AML-193 (cell line): ENCODE data around the gene SLC6A12.
A peak's percentile ranks its signal among the peaks of the same experiment; 100 is the strongest.
"Not testable (repeated sequence)": the region's sequence is repeated elsewhere in the genome, so short reads cannot be mapped to it uniquely, and the experiment has no call there.

Source experiments
- DNase-seq, 2 experiments: peaks; one replicate each; lab custom pipeline; 2025; lab: John Stamatoyannopoulos, UW

Gene SLC6A12

DNA sequence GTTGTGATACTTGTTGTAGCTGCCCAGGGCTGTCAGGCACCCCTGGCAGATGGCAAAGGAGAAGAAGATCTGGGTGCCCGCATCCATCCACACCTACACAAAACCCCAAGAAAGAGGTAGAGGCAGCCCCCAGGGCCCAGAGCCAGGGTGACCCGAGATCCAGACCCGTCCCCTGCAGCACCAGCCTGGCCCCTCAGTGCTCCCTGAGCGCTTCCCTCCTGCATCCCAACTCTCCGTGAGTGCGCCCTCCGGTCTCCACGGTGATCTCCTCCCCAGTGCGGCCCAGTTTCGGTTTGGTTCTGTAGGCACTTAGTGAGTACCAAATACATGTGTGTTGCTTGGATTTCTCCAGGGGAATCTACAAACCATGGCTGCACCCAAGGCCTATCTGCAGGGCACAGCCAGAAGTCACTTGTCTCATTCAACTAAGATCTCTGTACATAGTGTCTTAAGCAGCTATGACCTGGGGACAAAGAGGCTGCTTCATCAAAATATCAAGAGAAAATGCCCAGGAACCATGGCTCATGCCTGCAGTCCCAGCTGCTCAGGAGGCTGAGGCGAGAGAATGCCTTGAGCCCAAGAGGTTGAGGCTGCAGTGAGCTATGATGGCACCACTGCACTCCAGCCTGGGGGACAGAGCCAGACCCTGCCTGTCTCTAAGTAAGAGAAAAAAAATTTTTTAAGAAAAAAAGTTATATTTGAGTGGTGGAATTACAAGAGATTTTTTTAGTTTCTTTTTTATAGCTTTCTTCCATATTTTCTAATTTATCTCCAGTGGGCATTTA, 15.9 kb downstream of the SLC6A12 start:
- DNase-seq, result no peak

DNA sequence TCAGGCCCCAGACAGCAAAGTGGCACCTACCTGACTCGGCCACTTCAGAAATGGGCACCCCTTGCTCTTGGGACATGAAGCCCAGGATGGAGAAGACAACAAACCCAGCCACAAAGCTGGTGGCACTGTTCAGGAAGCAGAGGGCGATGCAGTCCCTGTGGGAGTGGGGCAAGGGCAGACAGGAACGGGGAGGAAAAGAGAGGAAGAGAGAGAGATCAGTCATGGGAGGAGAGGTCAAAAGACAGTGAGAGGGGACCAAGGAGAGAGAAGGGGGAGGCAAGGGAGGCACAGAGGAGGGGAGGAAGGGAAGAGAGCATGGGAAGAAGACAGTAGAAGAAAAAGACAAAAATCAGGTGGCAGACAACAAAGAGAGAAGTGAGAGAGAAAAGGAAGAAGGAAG, 16.6 kb downstream of the SLC6A12 start:
- DNase-seq, result no peak

DNA sequence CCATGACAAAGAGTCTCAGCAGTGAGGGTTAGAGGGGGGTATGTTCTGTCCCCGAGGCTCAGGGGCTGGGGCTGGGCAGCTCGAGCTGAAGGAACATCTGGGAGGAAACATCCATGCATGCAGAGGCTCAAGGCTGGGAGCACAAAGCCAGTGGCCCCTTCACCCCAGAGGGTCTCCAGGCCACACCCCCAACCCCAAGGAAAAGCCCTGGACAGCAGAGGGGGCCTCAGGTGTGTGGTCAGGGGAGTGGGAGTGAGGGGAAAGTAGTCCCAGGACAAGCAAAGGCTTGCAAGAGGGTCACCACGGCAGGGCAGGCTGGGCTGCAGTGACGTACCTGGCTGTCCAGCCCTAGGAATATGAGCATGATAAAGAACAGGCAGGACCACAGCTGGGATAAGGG, 17.5 kb downstream of the SLC6A12 start:
- DNase-seq, result no peak

DNA sequence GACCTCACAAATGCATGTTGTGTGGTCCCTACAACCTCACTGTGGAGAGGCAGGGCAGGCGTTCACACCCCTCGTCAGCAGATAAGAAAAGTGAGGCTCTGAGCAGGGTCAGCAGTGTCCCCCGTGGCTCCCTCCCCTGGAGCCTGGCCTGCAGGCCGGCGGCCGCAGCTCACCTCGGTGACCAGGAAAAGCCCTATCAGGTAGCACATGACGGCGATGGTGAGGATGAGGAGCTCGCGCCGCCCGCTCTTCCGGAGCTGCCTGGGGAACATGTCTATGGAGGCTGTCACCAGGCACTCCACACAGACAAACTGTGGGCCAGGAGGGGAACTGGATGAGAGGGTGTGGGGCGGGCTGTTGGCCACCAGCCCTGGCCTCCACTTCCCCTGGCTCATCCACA, 18.0 kb downstream of the SLC6A12 start:
- no peak for DNase-seq

DNA sequence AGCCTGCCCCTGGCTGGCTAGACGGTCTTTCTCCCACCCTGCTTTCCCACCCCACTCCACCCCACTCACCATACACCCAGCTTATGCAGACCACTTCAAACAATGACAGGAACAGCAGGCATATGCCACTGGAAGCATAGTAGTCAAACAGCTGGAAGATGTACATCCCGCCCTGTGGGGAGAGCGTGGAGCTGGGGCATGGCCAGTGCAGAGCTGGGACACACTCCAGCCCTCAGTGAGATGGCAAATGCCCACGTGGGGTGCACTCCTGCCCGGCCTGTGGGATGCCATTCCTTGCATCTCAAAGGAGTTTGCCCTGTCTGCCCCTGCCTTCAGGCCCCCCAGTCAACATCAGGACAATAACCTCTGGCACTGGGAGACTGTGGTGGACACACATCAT, 18.8 kb downstream of the SLC6A12 start:
- DNase-seq, result no peak

DNA sequence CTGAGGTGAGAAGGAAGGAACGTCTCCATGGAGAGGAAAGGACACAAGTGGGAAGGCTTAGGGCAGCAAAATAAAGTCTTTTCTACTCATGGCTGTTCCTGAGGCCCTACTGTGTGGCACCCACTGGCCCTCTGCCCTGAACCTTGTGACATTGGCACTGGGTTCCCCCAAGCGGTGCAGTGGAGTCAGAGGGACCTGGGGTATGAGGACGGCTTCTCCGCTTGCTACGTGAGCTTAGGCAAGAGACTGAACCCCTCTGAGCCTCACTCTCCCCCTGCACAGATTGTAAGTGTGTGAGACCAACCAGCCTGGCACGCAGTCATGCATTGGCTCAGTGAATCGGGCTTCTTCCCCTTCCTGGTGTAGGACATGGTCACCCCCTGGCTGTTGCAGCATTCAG, 19.7 kb downstream of the SLC6A12 start:
- DNase-seq, result no peak

DNA sequence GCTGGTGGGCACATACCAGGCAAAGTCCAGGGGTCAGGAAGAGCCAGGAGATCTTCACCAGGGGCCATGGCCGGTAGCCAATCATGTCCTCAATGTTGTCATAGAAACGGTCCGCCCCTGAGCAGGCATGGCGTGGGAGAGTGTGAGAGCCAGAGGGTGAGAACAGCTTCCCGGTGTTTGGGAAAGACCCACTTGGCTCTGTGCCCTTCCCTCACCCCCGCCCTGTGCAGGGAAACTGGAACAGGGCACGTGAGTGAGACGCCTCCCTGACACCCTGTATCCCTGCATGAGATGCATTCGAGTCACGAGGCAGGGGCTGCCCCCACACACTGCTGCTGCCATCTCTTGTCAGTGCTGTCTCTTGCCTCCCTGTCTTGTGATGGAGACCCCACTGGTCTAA, 20.7 kb downstream of the SLC6A12 start:
- DNase-seq, result no peak

DNA sequence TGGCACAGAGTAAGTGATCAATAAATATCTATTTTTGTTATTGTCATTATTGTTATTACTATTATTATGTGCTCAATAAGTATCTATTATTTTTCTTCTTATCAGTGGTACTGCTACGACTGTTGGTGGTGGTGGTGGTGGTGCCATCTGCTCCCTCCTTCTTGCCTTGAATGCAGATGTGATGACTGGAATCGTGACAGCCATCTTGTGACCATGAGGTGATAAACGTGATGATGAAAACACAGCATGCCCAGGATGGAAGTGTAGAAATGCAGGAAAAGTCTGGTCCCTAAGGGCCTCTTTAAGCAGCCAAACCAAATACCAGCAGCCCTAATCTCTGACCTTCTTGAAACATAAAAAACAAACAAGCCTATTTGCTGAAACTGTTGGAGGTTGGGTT, 22.4 kb downstream of the SLC6A12 start:
- DNase-seq, result no peak

DNA sequence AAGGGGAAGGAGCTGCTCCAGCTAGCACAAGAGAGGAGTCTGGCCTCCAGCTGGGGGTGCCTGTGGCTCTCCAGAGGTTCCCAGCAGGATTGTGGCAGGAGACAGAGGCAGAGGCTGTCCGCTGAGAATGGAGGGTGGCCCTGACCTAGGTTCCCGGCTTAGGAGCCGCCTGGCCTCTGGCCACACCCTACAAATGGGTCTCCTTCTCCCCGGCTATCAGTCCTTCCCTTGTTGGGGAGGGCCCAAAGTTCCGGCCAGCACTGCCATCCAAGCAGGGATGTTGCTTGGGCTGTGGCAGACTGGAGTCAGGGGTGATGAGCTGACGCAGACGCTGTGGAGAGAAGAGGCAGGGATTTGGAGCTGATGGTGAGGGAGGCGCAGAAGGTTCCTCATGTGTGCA, 23.1 kb downstream of the SLC6A12 start:
- DNase-seq, result no peak

DNA sequence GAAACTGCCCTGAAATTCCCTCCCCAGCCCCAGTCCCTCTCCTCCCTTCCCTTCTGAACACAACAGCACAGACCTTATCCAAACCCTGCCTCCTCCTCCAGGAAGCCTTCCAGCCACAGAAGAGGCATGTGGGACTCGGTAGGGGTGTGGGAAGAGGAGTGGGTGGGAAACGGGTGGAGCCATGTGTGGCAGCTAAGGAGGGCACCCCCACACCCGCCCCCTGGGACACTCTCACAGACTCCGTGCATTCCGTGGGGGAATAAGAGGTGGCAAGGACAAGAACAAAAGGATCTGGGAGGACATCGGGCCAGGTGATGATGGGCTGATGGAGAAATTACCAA, 24.4 kb downstream of the SLC6A12 start:
- DNase-seq, result no peak

DNA sequence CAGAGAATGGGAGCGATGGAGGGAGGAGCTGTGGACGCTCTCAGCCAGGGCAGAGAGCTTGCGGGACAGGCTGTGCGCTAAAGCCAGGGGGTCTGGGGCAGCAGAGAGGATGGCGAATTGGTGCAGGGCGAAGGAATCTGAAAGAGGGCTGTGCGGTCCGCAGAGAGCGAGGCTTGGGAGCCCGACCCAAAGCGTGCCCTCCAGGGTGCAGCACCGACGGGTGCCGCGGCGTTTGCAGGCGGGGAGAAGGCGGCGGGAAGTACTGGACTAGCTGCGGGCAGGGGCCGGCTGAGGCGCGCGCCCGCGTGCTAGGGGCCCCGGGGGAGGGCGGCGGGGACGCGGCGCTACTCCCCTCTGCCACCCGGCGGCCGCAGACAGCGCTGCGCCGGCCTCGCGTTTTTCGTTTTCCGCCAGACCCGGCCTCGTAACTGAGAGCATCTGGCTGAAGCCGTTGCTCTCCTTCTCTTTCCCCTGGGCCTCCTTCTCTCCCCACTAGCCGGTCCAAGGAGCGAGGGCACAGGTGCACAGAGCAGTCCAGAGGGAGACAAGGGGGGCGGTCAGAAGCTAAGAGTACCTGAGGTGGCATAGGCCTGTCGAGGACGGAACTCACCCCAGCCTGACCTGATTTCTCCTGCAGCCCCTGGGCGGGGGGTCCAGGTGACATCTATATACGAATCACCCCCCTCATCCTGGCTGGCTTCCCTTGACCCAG, 24.9 kb downstream of the SLC6A12 start:
- DNase-seq, result no peak

DNA sequence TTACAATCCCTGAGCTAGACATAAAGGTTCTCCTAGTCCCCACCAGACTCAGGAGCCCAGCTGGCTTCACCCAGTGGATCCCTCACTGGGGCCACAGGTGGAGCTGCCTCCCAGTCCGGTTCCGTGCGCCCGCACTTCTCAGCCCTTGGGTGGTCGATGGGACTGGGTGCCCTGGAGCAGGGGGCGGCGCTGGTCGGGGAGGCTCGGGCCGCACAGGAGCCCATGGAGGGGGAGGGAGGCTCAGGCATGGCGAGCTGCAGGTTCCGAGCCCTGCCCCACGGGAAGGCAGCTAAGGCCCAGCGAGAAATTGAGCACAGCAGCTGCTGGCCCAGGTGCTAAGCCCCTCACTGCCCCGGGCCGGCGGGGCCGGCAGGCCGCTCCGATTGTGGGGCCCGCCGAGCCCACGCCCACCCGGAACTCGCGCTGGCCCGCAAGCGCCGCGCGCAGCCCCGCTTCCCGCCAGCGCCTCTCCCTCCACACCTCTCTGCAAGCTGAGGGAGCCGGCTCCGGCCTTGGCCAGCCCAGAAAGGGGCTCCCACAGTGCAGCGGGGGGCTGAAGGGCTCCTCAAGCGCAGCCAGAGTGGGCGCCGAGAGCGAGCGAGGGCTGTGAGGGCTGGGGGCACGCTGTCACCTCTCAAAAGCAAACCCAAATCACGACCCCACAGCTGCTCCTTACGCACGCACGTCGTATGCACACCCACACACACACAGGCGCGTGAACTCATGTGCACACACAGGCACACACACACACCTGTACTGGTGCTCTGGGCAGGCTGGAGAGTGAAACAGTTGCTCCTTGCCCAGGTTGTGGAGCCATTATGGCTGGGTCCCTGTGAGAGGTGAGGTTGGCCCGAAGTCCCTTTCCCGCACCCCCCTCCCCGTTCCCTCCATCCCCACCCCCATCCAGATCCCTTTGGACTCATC, 25.7 kb downstream of the SLC6A12 start:
- not testable (repeated sequence) for DNase-seq

DNA sequence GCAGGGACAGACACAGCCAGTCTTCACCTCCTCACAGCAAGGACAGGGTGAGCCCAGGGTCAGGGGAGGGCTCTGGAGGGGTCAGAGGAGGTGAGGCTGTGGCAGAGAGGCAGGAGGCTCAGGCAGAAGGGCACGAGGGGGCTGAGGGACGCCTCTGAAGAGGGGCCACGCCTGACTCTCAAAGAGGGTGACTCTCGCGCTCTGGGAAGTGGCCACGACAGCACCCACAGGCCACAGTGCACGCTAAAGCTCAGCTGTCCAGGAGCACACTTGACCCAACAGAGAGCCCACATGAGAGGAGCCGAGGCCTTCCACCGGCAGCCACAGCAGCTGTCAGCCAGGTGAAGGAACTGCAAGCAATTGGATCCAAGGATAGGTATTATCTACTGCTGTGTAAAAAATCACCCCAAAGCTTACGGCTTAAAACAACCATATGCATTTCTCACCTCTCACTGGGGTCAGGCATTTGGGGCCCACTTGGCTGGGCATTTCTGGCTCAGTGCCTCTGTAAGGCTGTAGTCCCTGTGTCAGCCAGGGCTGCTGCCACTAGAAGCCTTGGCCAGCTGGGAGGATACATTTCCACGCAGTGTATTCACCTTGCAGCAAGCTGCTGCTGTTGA, 27.8 kb downstream of the SLC6A12 start:
- no peak for DNase-seq

DNA sequence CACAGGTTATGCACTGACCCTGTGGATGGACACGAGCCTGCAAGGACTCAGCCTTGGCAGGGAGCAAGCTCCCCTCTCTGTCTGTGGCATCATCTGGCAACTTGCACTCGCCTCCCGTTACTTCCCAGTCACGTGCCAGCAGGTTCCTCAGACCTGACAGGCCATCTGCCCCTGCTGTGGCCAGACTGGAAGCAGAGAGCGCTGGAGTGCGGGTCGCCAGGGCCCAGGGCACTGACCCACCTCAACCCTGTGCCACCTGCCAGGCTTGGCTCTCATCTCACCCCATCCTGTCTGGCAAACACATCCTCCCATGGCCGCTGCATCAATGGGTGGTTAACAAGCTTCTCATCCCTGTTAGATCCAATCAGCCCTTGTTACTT, 28.4 kb downstream of the SLC6A12 start:
- no peak for DNase-seq

DNA sequence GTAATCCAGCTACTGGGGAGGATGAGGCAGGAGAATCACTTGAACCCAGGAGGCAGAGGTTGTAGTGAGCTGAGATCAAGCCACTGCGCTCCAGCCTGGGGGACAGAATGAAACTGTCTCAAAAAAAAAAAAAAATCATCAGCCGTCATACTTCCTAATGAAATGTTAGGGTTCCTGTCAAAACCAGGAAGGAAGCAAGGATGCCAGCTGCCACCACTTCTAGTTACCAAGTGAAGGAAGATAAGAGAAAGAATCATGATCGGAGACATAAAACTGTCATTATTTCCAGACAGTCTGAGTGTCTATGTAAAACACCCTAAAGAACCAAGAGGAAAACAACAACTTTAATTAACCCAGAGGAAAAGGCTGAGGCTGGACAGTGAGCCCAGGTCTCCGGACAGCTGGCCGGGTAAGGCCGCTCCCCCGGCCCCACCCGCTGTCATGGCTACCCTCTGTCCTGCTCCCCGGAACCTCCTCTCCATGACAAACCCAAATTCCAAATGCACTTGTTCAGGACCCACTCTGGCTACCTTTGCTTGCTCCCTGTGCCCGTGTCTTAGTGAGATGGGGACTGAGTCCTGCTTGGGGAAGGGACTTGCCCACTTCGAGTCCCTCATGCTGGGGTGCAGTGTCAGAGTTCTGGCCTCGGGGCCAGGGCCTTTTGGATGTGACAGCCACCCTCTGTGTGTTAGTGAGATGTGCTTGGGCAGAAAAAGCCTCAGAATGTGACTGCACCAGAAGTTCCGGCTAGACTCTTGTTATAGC, 29.0 kb downstream of the SLC6A12 start:
- DNase-seq, result no peak

DNA sequence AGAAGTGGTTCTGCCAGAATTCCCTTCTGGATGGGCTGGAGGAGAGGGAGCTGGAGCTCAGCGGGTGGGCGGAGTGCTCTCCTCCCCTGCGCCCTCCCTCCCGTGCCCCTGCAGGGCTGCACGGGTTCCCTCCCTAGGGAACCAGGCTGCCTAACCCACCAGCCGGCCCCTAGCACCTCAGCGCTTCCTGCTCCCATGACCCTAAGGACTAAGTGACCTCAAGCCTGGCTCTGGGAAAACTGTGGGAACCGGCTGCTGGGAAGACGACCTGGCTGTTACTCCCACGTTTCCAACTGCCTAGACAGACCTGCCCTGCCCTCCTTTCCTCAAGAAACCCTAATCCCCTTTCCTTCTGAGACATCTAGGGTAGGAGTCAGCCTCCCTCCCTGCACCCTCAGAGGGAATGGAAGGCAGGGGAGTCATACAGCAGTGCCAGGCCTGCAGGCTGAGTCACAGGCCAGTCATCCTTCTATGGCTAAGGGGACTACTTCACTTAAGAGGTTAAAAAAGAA, 31.5 kb downstream of the SLC6A12 start:
- no peak for DNase-seq

DNA sequence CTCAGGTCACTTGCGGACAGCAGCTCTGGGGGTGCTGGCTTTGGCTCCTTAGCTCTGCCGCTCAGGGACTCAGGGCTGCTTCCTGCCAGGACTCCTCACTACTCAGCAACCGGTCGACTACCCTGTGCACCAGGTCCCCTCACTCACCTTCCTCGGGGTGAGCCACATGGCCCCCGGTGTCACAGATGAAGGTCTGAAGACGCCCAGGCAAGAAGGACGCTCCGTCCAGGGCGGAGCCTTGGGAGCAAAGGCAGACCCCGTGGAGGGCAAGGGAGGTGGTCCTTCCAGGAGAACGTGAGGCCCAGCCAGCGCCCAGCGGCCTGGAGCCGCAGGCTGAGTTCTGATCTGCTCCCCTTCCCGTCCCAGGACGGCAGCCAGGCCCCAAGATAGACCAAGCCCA, 32.0 kb downstream of the SLC6A12 start:
- DNase-seq, result no peak

DNA sequence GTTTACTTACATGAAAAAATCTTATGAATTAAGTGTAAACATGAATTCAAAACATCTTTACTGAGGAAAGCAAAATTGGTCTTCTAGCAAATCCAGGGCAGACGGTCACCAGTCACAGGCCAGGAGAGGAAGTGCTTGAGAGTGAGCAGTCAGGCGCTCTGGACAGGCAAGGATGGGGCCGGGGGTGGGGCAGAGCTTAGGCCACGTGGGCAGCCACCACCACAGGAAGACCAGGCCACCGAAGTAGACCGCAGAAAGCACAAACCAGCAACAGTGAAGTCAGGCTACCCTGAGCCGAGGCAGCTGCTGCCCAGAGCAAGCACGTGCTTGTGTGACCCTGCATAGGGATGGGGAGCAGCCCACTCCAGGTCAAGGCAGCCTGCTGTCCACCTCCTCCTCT, 33.5 kb downstream of the SLC6A12 start:
- DNase-seq, result peak; percentile 58 to 71

DNA sequence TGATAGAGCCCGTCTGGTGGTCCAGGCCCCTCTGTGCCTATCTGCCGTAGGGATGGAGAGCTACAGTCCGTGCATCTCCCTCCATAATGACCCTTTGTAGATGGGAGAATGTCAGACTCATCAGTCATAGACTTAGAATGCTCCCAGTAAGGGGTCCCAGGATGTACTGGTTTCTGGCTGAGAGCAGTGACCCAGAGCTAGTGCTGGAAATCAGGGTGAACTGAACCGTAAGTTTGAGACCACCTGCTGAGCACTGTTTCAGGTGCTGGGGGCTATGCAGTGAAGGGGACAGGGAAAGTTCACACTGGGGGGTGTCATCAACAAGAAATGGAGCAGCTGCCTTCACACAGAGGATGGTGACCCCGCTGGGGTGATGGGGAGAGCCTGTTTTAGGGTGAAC, 34.1 kb downstream of the SLC6A12 start:
- DNase-seq, result no peak

DNA sequence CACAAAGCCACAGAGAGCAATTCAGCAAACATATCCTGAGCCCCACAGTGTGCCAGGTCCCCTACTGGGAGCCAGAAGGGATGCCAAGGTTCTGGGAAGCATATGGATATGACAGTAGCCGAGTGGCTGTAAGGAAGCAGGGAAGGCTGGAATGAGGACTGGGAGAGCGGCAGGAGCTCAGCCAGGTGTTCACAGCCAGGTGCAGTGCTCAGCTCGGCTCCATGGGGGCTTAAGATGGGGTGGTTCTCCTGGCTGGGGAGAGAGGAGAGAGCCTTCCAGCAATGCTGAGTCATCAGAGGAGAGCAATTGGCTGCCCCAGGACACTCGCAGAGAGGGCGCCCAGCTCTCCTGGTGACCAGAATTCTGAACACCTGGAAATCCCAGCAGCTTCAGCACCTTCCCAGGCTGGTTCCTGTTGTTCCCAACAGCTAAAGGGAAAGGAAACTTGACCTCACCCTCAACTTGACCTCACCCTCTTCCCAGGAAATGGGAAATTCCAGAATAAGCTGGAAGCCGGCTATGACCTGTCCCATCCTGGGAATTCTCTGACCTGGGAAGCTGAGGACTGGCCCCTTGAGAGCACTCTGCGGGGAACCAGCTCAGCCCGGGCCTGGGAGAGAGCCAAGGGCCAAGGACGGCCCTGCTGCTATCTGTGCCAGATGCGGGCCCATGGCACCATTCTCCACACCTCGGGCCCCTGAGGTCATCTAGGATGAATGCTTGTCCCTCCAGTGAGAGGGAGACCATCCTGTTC, 34.6 kb downstream of the SLC6A12 start:
- DNase-seq, result no peak

DNA sequence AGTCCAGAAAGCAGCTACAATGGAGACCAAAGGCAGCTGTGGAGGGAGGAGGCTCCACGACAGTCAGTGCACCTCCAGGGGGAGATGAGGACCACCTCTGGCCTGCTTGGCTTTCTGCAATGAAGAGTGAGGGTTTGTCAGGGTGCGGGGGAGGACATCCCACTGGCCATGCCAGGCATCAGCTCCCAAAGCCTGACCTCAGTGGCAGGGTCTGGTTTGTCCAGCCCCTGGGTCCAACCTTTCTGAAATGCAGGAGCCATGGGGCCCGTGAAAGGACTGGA, 35.2 kb downstream of the SLC6A12 start:
- DNase-seq, result no peak
